KMS-11 (cell line): ENCODE data around the gene SHTN1.

Experiments used
- H2AFZ ChIP-seq: fragments of 200-600 bp; sonication (generic); 2 replicates; pipeline ENCODE4 v1.6.1; 2016; ENCODE audit warnings: antibody characterized with exemption, mixed run types, low read depth
- H3K27ac ChIP-seq: fragments of 200-600 bp; sonication (generic); 2 replicates; pipeline ENCODE4 v1.6.1; 2016; ENCODE audit warnings: mild to moderate bottlenecking, mixed run types
- H3K27me3 ChIP-seq: fragments of 200-600 bp; sonication (generic); 2 replicates; pipeline ENCODE4 v1.6.1; 2017; ENCODE audit warnings: mild to moderate bottlenecking, low read depth, mixed run types, moderate library complexity; ENCODE audit not compliant: insufficient read depth
- H3K36me3 ChIP-seq: fragments of 200-600 bp; sonication (generic); 2 replicates; pipeline ENCODE4 v1.6.1; 2017; ENCODE audit warnings: mild to moderate bottlenecking, mixed run types; ENCODE audit not compliant: insufficient read depth
- H3K4me1 ChIP-seq: fragments of 200-600 bp; sonication (generic); 2 replicates; pipeline ENCODE4 v1.6.1; 2016; ENCODE audit warnings: mild to moderate bottlenecking, low read depth, mixed run types; ENCODE audit not compliant: poor library complexity, severe bottlenecking
- H3K4me2 ChIP-seq: fragments of 200-600 bp; sonication (generic); 2 replicates; pipeline ENCODE4 v1.7.0; 2016; ENCODE audit warnings: mild to moderate bottlenecking, mixed run types
- H3K4me3 ChIP-seq: fragments of 200-600 bp; sonication (generic); IDR thresholded peaks from 2 replicates; pipeline ENCODE4 v1.6.1; 2017; ENCODE audit warnings: low read depth, low read length, mixed read lengths; ENCODE audit not compliant: insufficient read depth
- H3K79me2 ChIP-seq: fragments of 200-600 bp; sonication (generic); 2 replicates; pipeline ENCODE4 v1.6.1; 2016; ENCODE audit warnings: low read depth, mixed run types; ENCODE audit not compliant: insufficient read depth
- H3K9ac ChIP-seq: fragments of 200-600 bp; sonication (generic); 2 replicates; pipeline ENCODE4 v1.6.1; 2016; ENCODE audit warnings: mild to moderate bottlenecking, mixed run types
- H4K20me1 ChIP-seq: fragments of 200-600 bp; sonication (generic); 2 replicates; pipeline ENCODE4 v1.6.1; 2016; ENCODE audit warnings: mild to moderate bottlenecking, mixed run types; ENCODE audit not compliant: insufficient read depth
- TF ChIP-seq, protein P1 (sequence below): fragments of 200-600 bp; sonication (generic); conservative IDR thresholded peaks from 2 replicates; pipeline ENCODE4 v1.6.1; 2017; ENCODE audit warnings: low read depth, mild to moderate bottlenecking, antibody characterized with exemption, low read length, moderate library complexity, mixed read lengths

SHTN1 gene

DNA sequence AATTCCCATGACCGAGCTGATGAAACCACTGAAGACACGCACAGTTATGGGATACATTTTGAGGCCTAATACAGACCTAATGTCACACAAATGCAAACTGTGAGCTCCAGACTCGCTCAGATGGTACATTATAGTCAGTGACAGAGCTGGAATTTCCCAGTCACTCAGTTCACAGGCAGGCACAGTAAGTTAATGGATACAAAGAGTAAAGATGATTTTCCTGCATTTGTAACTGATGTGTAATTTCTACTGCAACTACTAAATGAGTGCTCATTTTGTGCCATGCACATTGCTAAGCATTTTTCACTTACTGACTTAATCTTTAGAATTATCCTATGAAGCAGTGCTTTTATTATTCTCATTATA lies 99.2 kb downstream of the SHTN1 start:
- Histone ChIP-seq H3K27me3 (no peaks in the 10 kb centered on the region), H3K4me3 (no peak overlapping the region), H3K9ac (no peak overlapping the region), H4K20me1 (no peaks in the 10 kb centered on the region), H3K4me1 (peaks cover 8% of the 10 kb centered on the region), H3K36me3 (no peaks in the 10 kb centered on the region), H3K27ac (no peak overlapping the region), H2AFZ (no peak overlapping the region), H3K4me2 (no peak overlapping the region), H3K79me2 (no peaks in the 10 kb centered on the region)
- TF ChIP-seq, protein P1, sequence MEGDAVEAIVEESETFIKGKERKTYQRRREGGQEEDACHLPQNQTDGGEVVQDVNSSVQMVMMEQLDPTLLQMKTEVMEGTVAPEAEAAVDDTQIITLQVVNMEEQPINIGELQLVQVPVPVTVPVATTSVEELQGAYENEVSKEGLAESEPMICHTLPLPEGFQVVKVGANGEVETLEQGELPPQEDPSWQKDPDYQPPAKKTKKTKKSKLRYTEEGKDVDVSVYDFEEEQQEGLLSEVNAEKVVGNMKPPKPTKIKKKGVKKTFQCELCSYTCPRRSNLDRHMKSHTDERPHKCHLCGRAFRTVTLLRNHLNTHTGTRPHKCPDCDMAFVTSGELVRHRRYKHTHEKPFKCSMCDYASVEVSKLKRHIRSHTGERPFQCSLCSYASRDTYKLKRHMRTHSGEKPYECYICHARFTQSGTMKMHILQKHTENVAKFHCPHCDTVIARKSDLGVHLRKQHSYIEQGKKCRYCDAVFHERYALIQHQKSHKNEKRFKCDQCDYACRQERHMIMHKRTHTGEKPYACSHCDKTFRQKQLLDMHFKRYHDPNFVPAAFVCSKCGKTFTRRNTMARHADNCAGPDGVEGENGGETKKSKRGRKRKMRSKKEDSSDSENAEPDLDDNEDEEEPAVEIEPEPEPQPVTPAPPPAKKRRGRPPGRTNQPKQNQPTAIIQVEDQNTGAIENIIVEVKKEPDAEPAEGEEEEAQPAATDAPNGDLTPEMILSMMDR, result no peak

DNA sequence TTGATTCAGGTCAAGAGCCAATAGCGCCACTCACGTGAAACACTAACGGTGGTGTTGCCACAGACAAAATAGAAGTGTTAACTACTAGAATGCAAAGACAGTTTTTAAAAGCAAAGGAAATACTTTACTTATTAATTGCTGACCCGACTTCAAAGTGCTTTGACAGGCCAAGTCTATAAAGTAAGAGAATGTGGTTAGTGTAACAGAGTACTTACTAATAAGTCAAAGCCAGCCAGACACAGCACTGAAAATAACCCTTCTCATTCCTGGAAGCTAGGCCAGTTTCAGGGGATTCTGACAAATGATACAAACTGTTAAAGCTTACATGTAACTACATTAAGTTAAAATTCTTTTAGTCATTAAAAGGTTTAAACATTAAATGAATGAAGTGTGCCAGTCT lies 105.4 kb downstream of the SHTN1 start:
- H3K4me2 ChIP-seq, result no peak overlapping the region
- H3K27ac ChIP-seq, result no peak overlapping the region
- no peaks in the 10 kb centered on the region for H3K36me3 ChIP-seq
- TF ChIP-seq, protein P1, result no peak
- H3K79me2 ChIP-seq, result no peaks in the 10 kb centered on the region
- H2AFZ ChIP-seq, result no peak overlapping the region
- H3K27me3 ChIP-seq, result no peaks in the 10 kb centered on the region
- no peaks in the 10 kb centered on the region for H3K4me1 ChIP-seq
- H3K9ac ChIP-seq, result no peak overlapping the region
- no peak overlapping the region for H3K4me3 ChIP-seq
- no peaks in the 10 kb centered on the region for H4K20me1 ChIP-seq

DNA sequence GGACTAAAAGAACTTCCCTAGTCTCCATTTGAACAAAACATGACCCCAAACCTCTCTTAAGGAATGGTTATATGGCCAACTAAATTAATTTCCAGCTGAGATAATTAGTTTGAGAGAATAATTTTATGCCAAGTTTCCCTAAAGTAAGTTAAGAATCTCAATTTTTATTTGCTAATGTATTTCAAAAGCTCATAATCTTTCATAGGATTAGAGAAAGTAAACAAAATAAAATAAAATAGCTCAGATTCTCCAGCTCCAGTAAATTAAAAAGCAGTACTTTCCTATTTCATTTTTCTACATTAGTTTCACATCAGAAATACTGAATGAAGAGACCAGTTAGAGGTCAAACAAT lies 111.3 kb downstream of the SHTN1 start:
- Histone ChIP-seq H3K4me1 (no peaks in the 10 kb centered on the region), H3K36me3 (no peaks in the 10 kb centered on the region), H3K4me3 (no peak overlapping the region), H3K27me3 (no peaks in the 10 kb centered on the region), H3K79me2 (no peaks in the 10 kb centered on the region), H4K20me1 (no peaks in the 10 kb centered on the region), H3K4me2 (no peak overlapping the region), H3K9ac (no peak overlapping the region), H3K27ac (no peak overlapping the region), H2AFZ (no peak overlapping the region)
- TF ChIP-seq, protein P1, result no peak

DNA sequence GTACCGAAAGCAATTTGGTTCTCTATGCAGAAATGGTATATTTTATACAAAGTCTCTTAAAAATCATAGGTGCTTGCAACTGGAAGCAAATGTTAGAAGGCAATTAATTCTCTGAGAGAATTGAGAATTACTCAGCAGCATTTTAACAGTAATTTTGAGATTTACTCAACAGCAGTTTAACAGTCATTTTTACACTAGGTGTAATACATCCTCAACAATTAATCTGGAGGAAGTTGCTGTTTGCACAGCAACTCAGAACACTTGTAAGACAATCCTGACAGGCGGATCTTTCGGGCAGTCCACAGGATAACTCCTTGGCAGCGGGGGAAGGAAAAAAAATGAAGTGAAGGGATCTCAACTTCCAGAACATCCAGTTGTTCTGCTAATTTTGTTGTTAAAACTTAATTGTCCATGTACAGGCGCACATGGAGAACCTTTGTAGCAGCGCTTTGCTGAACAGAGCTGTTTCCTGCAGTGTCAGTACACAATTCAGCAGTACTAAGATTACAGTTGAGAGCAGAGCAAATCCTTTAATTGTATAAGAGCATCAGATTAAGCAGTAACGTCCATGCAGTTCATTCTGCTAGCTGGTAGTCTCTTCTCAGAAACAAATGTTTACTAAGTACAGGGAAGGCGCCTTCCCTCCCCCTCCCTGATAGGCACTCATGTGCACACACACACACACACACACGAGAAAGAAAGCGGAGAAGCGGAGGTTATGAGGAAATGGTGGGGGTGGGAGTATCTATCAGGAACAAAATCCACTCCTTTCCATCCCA lies 111.9 kb downstream of the SHTN1 start:
- Histone ChIP-seq H2AFZ (no peak overlapping the region), H3K4me2 (no peak overlapping the region), H3K4me1 (no peaks in the 10 kb centered on the region), H3K27ac (no peak overlapping the region), H3K36me3 (no peaks in the 10 kb centered on the region), H3K4me3 (no peak overlapping the region), H3K9ac (no peak overlapping the region), H3K79me2 (no peaks in the 10 kb centered on the region), H4K20me1 (no peaks in the 10 kb centered on the region), H3K27me3 (no peaks in the 10 kb centered on the region)
- TF ChIP-seq, protein P1, result no peak
